ENCODE results near the gene RAPGEF5.

RAPGEF5 gene

GRCh38 chr7:22176791-22177412 is 180.1 kb downstream of the RAPGEF5 start:
- TF ChIP-seq CTCF (IDR thresholded peaks at IDR 0.05; ENCODE audit: extremely low read depth, missing control alignments), result no peak
- DNase-seq (ENCODE audit: low spot score), result no peak

- TF ChIP-seq CTCF (IDR thresholded peaks at IDR 0.05; ENCODE audit: extremely low read depth, missing control alignments), result no peak
These were observed 182.4 kb downstream of the RAPGEF5 start for GRCh38 chr7:22174574-22174953.

GRCh38 chr7:22173685-22174573 is 183.0 kb downstream of the RAPGEF5 start:
- DNase-seq (ENCODE audit: low spot score), result peak; percentile 30
- no peak for TF ChIP-seq CTCF (IDR thresholded peaks at IDR 0.05; ENCODE audit: extremely low read depth, missing control alignments)

More at GRCh38 chr7:22174574-22174953, 182.4 kb downstream of the RAPGEF5 start:
- no peak for DNase-seq (ENCODE audit: low spot score)

GRCh38 chr7:22168129-22168634 is 188.8 kb downstream of the RAPGEF5 start:
- no peak for TF ChIP-seq CTCF (IDR thresholded peaks at IDR 0.05; ENCODE audit: extremely low read depth, missing control alignments)
- DNase-seq (ENCODE audit: low spot score), result no peak

- TF ChIP-seq CTCF (IDR thresholded peaks at IDR 0.05; ENCODE audit: extremely low read depth, missing control alignments), result no peak
- no peak for DNase-seq (ENCODE audit: low spot score)
These were observed 189.5 kb downstream of the RAPGEF5 start for GRCh38 chr7:22167482-22167881.

- TF ChIP-seq CTCF (IDR thresholded peaks at IDR 0.05; ENCODE audit: extremely low read depth, missing control alignments), result no peak
- no peak for DNase-seq (ENCODE audit: low spot score)
These were observed 190.0 kb downstream of the RAPGEF5 start for GRCh38 chr7:22166928-22167327.

- no peak for TF ChIP-seq CTCF (IDR thresholded peaks at IDR 0.05; ENCODE audit: extremely low read depth, missing control alignments)
- DNase-seq (ENCODE audit: low spot score), result no peak
These were observed 197.6 kb downstream of the RAPGEF5 start for GRCh38 chr7:22159341-22159740.
